ENCODE data around the gene TICRR. TPM values are rescaled to one million over a fixed set of nuclear protein-coding genes. Genes with fewer than 3 reads are reported as not detected.

Gene TICRR
- total and polyA plus RNA-seq, 2 of the 4 experiments (the other 2 are of a cell fraction) = 3.0 to 4.2 TPM

- ATAC-seq (ENCODE audit: low read depth) (no peak), DNase-seq (no peak)
- Histone ChIP-seq H4K5ac (ENCODE audit: low read depth, low read length) (no peak overlapping the region), H3K9me3 (ENCODE audit: control insufficient read depth, insufficient read depth, low read length) (no peaks in the 10 kb centered on the region), H3K36me3 (ENCODE audit: control insufficient read depth, insufficient read depth, low read length) (peaks cover 82% of the 10 kb centered on the region), H2BK20ac (ENCODE audit: low read depth, low read length) (no peak overlapping the region), H3K27me3 (ENCODE audit: control insufficient read depth, insufficient read depth, low read length) (no peaks in the 10 kb centered on the region), H4K8ac (ENCODE audit: low read depth in 2 of 2, low read length in 2 of 2) (no peak overlapping the region), H3K23ac (ENCODE audit: low read depth, low read length) (no peak overlapping the region), H3K9me1 (ENCODE audit: insufficient read depth, low read length) (no peaks in the 10 kb centered on the region), H4K20me1 (ENCODE audit: insufficient read depth, low read length) (no peaks in the 10 kb centered on the region; the same call in 1 of the 2 replicates), H2AFZ (replicated peaks; ENCODE audit: low read length, poor library complexity) (no peak overlapping the region), H3K79me1 (ENCODE audit: low read depth in 1 of 2, low read length in 2 of 2) (peaks cover 3% of the 10 kb centered on the region in 2 experiments; a peak in 1 of 4 replicates), H2BK5ac (ENCODE audit: low read depth, low read length, poor library complexity, severe bottlenecking) (no peak overlapping the region), H2AK9ac (replicated peaks; ENCODE audit: low read depth, low read length, poor library complexity) (no peak overlapping the region), H3K4ac (ENCODE audit: low read depth, low read length) (no peak overlapping the region), H3K27ac (ENCODE audit: insufficient read depth, low read length) (no peak overlapping the region), H3K56ac (ENCODE audit: extremely low read depth, insufficient read depth, low read length) (no peak overlapping the region), H2BK15ac (ENCODE audit: low read depth, low read length) (no peak overlapping the region), H3K14ac (replicated peaks; ENCODE audit: low read depth, low read length) (no peak overlapping the region), H2BK120ac (ENCODE audit: low read depth, low read length) (no peak overlapping the region), H3K4me3 (ENCODE audit: insufficient read depth, low read depth, low read length) (no peak overlapping the region), H3K4me2 (ENCODE audit: low read depth, low read length) (no peak overlapping the region), H3K9ac (ENCODE audit: low read depth, low read length) (no peak overlapping the region), H4K91ac (ENCODE audit: insufficient read depth, low read depth, low read length) (no peak overlapping the region), H3K4me1 (ENCODE audit: control insufficient read depth, insufficient read depth, low read length) (no peaks in the 10 kb centered on the region), H3K18ac (ENCODE audit: low read depth, low read length) (no peak overlapping the region), H2AK5ac (ENCODE audit: low read depth, low read length) (no peak overlapping the region)
- intact Hi-C loops (cut with micrococcal nuclease) (no loop called here), dilution Hi-C loops (cut with HindIII; ENCODE audit: low sequenced_read_pairs, unreplicated experiment) (no loop called here), in situ Hi-C loops (cut with MboI; ENCODE audit: low sequenced_read_pairs) (no loop called here)
- TF ChIP-seq BHLHE40 (IDR thresholded peaks at IDR 0.05; ENCODE audit: low read depth, low read length) (no peak), MAFK (IDR thresholded peaks at IDR 0.05; ENCODE audit: low read depth, low read length) (no peak), MAZ (IDR thresholded peaks at IDR 0.05; ENCODE audit: borderline replicate concordance, low read depth, low read length) (no peak), CEBPB (IDR thresholded peaks at IDR 0.05; ENCODE audit: low read depth, low read length) (no peak), FOS (IDR thresholded peaks at IDR 0.05; ENCODE audit: low read depth, low read length) (no peak), RAD21 (IDR thresholded peaks at IDR 0.05; ENCODE audit: low read length) (no peak)
- BruUV-seq (replicated peaks) = no TSS peak
- ChIA-PET CTCF (no interaction called here), POLR2A (ENCODE audit: unreplicated experiment) (no interaction called here)
- no CpG with 5 or more reads among the region's 5 CpGs for WGBS, 2 experiments (ENCODE audit: extremely low coverage in 2 of 2, insufficient read length in 1 of 2)
Measured at GRCh38 chr15:89629829-89630228, 54.6 kb downstream of the TICRR start.
